ENCODE results near the gene ARHGAP8. TPM values are rescaled to one million over a fixed set of nuclear protein-coding genes. Genes with fewer than 3 reads are reported as not detected.

ARHGAP8 gene
- polyA plus RNA-seq, 1 donor from 2014 or later = 3.0 TPM

DNA sequence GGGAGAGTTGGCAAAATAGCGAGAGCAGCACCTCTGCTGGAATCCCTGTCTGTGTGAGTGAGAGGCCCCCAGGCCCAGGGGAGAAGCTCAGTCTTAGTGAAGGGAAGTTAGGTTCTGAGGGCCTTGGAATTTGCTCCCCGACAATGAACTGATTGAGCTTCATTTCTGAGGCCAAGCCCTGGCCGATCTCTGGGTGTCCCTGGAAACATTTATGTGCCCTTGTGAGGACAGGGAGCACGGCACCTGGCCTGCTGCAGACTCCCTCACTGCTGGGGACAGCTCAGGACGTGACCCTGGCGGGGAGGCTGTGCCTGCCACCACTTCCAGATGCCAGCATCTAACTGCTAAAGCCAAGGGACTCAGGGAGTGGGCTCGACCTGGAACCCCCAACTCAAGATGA is 52.0 kb downstream of the ARHGAP8 start:
- Histone ChIP-seq H3K27ac (ENCODE audit: low read length) (no peak overlapping the region), H3F3A (ENCODE audit: insufficient read depth, low read length, poor library complexity, severe bottlenecking) (no peaks in the 10 kb centered on the region), H3K9me3 (ENCODE audit: low read length) (no peaks in the 10 kb centered on the region), H3K4me2 (ENCODE audit: low read length) (no peak overlapping the region), H3K79me2 (replicated peaks; ENCODE audit: insufficient read depth, low read length) (no peaks in the 10 kb centered on the region), H3K9ac (ENCODE audit: low read length) (no peak overlapping the region), H3K36me3 (ENCODE audit: insufficient read depth, low read length) (no peaks in the 10 kb centered on the region), H3K9me2 (ENCODE audit: insufficient read depth, low read length) (no peaks in the 10 kb centered on the region), H3K27me3 (ENCODE audit: insufficient read depth, low read depth, low read length) (no peaks in the 10 kb centered on the region), H3K4me3 (ENCODE audit: low read length) (no peak overlapping the region), H2AFZ (ENCODE audit: low read depth, low read length) (no peak overlapping the region), H4K20me1 (ENCODE audit: insufficient read depth) (no peaks in the 10 kb centered on the region)
- TF ChIP-seq, protein P1, sequence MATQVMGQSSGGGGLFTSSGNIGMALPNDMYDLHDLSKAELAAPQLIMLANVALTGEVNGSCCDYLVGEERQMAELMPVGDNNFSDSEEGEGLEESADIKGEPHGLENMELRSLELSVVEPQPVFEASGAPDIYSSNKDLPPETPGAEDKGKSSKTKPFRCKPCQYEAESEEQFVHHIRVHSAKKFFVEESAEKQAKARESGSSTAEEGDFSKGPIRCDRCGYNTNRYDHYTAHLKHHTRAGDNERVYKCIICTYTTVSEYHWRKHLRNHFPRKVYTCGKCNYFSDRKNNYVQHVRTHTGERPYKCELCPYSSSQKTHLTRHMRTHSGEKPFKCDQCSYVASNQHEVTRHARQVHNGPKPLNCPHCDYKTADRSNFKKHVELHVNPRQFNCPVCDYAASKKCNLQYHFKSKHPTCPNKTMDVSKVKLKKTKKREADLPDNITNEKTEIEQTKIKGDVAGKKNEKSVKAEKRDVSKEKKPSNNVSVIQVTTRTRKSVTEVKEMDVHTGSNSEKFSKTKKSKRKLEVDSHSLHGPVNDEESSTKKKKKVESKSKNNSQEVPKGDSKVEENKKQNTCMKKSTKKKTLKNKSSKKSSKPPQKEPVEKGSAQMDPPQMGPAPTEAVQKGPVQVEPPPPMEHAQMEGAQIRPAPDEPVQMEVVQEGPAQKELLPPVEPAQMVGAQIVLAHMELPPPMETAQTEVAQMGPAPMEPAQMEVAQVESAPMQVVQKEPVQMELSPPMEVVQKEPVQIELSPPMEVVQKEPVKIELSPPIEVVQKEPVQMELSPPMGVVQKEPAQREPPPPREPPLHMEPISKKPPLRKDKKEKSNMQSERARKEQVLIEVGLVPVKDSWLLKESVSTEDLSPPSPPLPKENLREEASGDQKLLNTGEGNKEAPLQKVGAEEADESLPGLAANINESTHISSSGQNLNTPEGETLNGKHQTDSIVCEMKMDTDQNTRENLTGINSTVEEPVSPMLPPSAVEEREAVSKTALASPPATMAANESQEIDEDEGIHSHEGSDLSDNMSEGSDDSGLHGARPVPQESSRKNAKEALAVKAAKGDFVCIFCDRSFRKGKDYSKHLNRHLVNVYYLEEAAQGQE (IDR thresholded peaks at IDR 0.05; ENCODE audit: borderline replicate concordance) = no peak
- no peak for TF ChIP-seq EZH2 (IDR thresholded peaks at IDR 0.05; ENCODE audit: borderline replicate concordance, insufficient read depth, low read length, poor library complexity, severe bottlenecking)

DNA sequence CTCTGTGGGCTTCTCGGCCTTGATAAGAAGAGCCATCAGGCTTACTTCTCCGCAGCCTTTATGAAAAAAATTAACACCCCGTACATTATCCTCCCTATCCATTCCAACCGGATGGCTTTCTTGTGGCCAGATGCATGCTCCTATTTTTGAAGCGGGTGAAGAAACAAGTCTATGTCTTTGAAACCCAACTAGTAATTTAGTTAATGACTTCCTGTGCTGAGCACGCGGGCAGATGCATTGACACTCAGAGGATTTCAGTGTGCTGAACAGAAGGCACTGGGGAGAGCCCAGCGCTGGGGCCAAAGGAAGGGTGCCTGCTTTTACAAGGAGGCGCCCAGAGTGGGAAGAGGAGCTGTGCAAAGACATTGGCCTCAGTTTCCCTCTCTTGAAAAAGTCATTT is 53.3 kb downstream of the ARHGAP8 start:
- Histone ChIP-seq H4K20me1 (ENCODE audit: insufficient read depth) (no peaks in the 10 kb centered on the region), H2AFZ (ENCODE audit: low read depth, low read length) (no peak overlapping the region), H3K4me3 (ENCODE audit: low read length) (no peak overlapping the region), H3K27ac (ENCODE audit: low read length) (no peak overlapping the region), H3K9ac (ENCODE audit: low read length) (no peak overlapping the region), H3K9me2 (ENCODE audit: insufficient read depth, low read length) (no peaks in the 10 kb centered on the region), H3K79me2 (replicated peaks; ENCODE audit: insufficient read depth, low read length) (no peaks in the 10 kb centered on the region), H3K27me3 (ENCODE audit: insufficient read depth, low read depth, low read length) (no peaks in the 10 kb centered on the region), H3K9me3 (ENCODE audit: low read length) (no peaks in the 10 kb centered on the region), H3K36me3 (ENCODE audit: insufficient read depth, low read length) (no peaks in the 10 kb centered on the region), H3F3A (ENCODE audit: insufficient read depth, low read length, poor library complexity, severe bottlenecking) (no peaks in the 10 kb centered on the region), H3K4me2 (ENCODE audit: low read length) (no peak overlapping the region)
- no peak for TF ChIP-seq TAF1 (IDR thresholded peaks at IDR 0.05; ENCODE audit: low read depth)
- no peak for TF ChIP-seq RAD21 (conservative IDR thresholded peaks at IDR 0.05)
- TF ChIP-seq SMC3 (conservative IDR thresholded peaks at IDR 0.05; ENCODE audit: poor library complexity) = no peak
- TF ChIP-seq EP300 (conservative IDR thresholded peaks at IDR 0.05; ENCODE audit: poor library complexity, severe bottlenecking) = no peak
- TF ChIP-seq EZH2 (IDR thresholded peaks at IDR 0.05; ENCODE audit: borderline replicate concordance, insufficient read depth, low read length, poor library complexity, severe bottlenecking) = no peak
- TF ChIP-seq, protein P2, sequence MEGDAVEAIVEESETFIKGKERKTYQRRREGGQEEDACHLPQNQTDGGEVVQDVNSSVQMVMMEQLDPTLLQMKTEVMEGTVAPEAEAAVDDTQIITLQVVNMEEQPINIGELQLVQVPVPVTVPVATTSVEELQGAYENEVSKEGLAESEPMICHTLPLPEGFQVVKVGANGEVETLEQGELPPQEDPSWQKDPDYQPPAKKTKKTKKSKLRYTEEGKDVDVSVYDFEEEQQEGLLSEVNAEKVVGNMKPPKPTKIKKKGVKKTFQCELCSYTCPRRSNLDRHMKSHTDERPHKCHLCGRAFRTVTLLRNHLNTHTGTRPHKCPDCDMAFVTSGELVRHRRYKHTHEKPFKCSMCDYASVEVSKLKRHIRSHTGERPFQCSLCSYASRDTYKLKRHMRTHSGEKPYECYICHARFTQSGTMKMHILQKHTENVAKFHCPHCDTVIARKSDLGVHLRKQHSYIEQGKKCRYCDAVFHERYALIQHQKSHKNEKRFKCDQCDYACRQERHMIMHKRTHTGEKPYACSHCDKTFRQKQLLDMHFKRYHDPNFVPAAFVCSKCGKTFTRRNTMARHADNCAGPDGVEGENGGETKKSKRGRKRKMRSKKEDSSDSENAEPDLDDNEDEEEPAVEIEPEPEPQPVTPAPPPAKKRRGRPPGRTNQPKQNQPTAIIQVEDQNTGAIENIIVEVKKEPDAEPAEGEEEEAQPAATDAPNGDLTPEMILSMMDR (IDR thresholded peaks at IDR 0.05; ENCODE audit: poor library complexity, severe bottlenecking) = no peak
- TF ChIP-seq MXI1 (conservative IDR thresholded peaks at IDR 0.05; ENCODE audit: poor library complexity, severe bottlenecking) = no peak
- TF ChIP-seq POLR2AphosphoS5 (IDR thresholded peaks at IDR 0.05) = no peak
- TF ChIP-seq, protein P1 (IDR thresholded peaks at IDR 0.05; ENCODE audit: borderline replicate concordance) = no peak

All from neural cell (in vitro differentiated cells).